IMR-90 (cell line): ENCODE measurements around the gene PRMT2. TPM values are rescaled to one million over a fixed set of nuclear protein-coding genes. Genes with fewer than 3 reads are reported as not detected.

Experiments
- ATAC-seq: fragments of 200-7000 bp; cut with Tn5 transposase; 2 replicates; pipeline ENCODE4 v1.9.1; 2020; ENCODE audit warnings: low read depth, mild to moderate bottlenecking, moderate library complexity
- BruUV-seq: library from RNA; stranded (reverse); fragments of 400-500 nt; replicated peaks from 2 replicates; lab custom pipeline; 2021; lab: Mats Ljungman, UMichigan
- CTCF ChIA-PET: fragments of 300-600 bp; formaldehyde crosslinking; extraction: SDS; loops from one replicate; lab custom pipeline; 2021; ENCODE audit warnings: antibody characterized with exemption; lab: Yijun Ruan, JAX
- POLR2A ChIA-PET: fragments of 300-600 bp; sonication (Branson Sonifier 250); formaldehyde crosslinking; loops from one replicate; lab custom pipeline; 2022; ENCODE audit warnings: antibody characterized with exemption; ENCODE audit not compliant: unreplicated experiment; lab: Charles Lee
- DNase-seq: peaks from one replicate; pipeline ENCODE4 v3.0.0; 2013
- H2AFZ ChIP-seq: replicated peaks from 2 replicates; pipeline ENCODE3; 2013; ENCODE audit warnings: low read length, mild to moderate bottlenecking; ENCODE audit not compliant: poor library complexity
- H2AK5ac ChIP-seq: 2 replicates; pipeline ENCODE4 v1.6.1; 2013; ENCODE audit warnings: low read depth, low read length, inconsistent platforms
- H2AK9ac ChIP-seq: replicated peaks from 2 replicates; pipeline ENCODE3; 2013; ENCODE audit warnings: mild to moderate bottlenecking, low read depth, low read length, moderate library complexity; ENCODE audit not compliant: poor library complexity
- H2BK120ac ChIP-seq: 2 replicates; pipeline ENCODE4 v1.6.1; 2013; ENCODE audit warnings: low read depth, low read length, inconsistent platforms
- H2BK15ac ChIP-seq: 3 replicates; pipeline ENCODE4 v1.6.1; 2013; ENCODE audit warnings: low read depth, low read length, inconsistent platforms
- H2BK20ac ChIP-seq: 2 replicates; pipeline ENCODE4 v1.6.1; 2013; ENCODE audit warnings: low read depth, mild to moderate bottlenecking, inconsistent platforms, low read length, moderate library complexity
- H2BK5ac ChIP-seq: 2 replicates; pipeline ENCODE4 v1.6.1; 2013; ENCODE audit warnings: mild to moderate bottlenecking, low read depth, low read length, inconsistent platforms; ENCODE audit not compliant: poor library complexity, severe bottlenecking
- H3K14ac ChIP-seq: replicated peaks from 2 replicates; pipeline ENCODE4 v1.6.1; 2013; ENCODE audit warnings: low read depth, low read length, inconsistent platforms
- H3K18ac ChIP-seq: 2 replicates; pipeline ENCODE4 v1.6.1; 2013; ENCODE audit warnings: low read depth, low read length, control low read depth
- H3K23ac ChIP-seq: 2 replicates; pipeline ENCODE4 v1.6.1; 2013; ENCODE audit warnings: low read depth, low read length, inconsistent platforms
- H3K27ac ChIP-seq: 2 replicates; pipeline ENCODE4 v1.5.1; 2013; ENCODE audit warnings: mild to moderate bottlenecking, control low read depth, low read length; ENCODE audit not compliant: insufficient read depth
- H3K27me3 ChIP-seq: 2 replicates; pipeline ENCODE4 v1.6.1; 2013; ENCODE audit warnings: low read length; ENCODE audit not compliant: control insufficient read depth, insufficient read depth
- H3K36me3 ChIP-seq: 2 replicates; pipeline ENCODE4 v1.6.1; 2013; ENCODE audit warnings: low read length, mixed read lengths; ENCODE audit not compliant: control insufficient read depth, insufficient read depth
- H3K4ac ChIP-seq: 2 replicates; pipeline ENCODE4 v1.6.1; 2013; ENCODE audit warnings: low read depth, low read length, inconsistent platforms
- H3K4me1 ChIP-seq: 2 replicates; pipeline ENCODE4 v1.6.1; 2013; ENCODE audit warnings: low read length, mixed read lengths; ENCODE audit not compliant: control insufficient read depth, insufficient read depth
- H3K4me2 ChIP-seq: 2 replicates; pipeline ENCODE4 v1.6.1; 2013; ENCODE audit warnings: low read depth, mild to moderate bottlenecking, control low read depth, low read length, moderate library complexity
- H3K4me3 ChIP-seq: 2 replicates; pipeline ENCODE4 v1.5.1; 2013; ENCODE audit warnings: low read depth, mild to moderate bottlenecking, control low read depth, low read length, moderate library complexity; ENCODE audit not compliant: insufficient read depth
- H3K56ac ChIP-seq: 2 replicates; pipeline ENCODE4 v1.6.1; 2013; ENCODE audit warnings: low read length, inconsistent platforms; ENCODE audit not compliant: insufficient read depth; ENCODE audit errors: extremely low read depth
- H3K79me1 ChIP-seq, 2 experiments: 2 replicates each; pipeline ENCODE4 v1.6.1; 2013; ENCODE audit warnings: low read length in 2 of 2, inconsistent platforms in 1 of 2, low read depth in 1 of 2
- H3K9ac ChIP-seq: 2 replicates; pipeline ENCODE4 v1.6.1; 2013; ENCODE audit warnings: low read depth, low read length, control low read depth
- H3K9me1 ChIP-seq: 2 replicates; pipeline ENCODE4 v1.6.1; 2013; ENCODE audit warnings: low read length, inconsistent platforms; ENCODE audit not compliant: insufficient read depth
- H3K9me3 ChIP-seq: 2 replicates; pipeline ENCODE4 v1.6.1; 2013; ENCODE audit warnings: low read length; ENCODE audit not compliant: control insufficient read depth, insufficient read depth
- H4K20me1 ChIP-seq: 2 replicates; pipeline ENCODE4 v1.6.1; 2013; ENCODE audit warnings: low read length, inconsistent platforms; ENCODE audit not compliant: insufficient read depth
- H4K5ac ChIP-seq: 2 replicates; pipeline ENCODE4 v1.6.1; 2013; ENCODE audit warnings: mild to moderate bottlenecking, low read depth, low read length, control low read depth
- H4K8ac ChIP-seq, 2 experiments: 2 replicates each; pipeline ENCODE4 v1.6.1; 2013; ENCODE audit warnings: low read depth in 2 of 2, low read length in 2 of 2, control low read depth in 1 of 2, inconsistent platforms in 1 of 2
- H4K91ac ChIP-seq: 2 replicates; pipeline ENCODE4 v1.6.1; 2013; ENCODE audit warnings: low read depth, low read length, inconsistent platforms; ENCODE audit not compliant: insufficient read depth
- BHLHE40 ChIP-seq: fragments of 150-350 bp; IDR thresholded peaks from 2 replicates; pipeline ENCODE4 v1.6.1; 2016; ENCODE audit warnings: mild to moderate bottlenecking, low read depth, low read length
- CEBPB ChIP-seq: IDR thresholded peaks from 2 replicates; pipeline ENCODE4 v1.6.1; 2012; ENCODE audit warnings: low read depth, low read length, improper control_type of control experiment
- CHD1 ChIP-seq: IDR thresholded peaks from 2 replicates; pipeline ENCODE4 v1.6.1; 2012; ENCODE audit warnings: low read depth, low read length, improper control_type of control experiment
- FOS ChIP-seq: fragments of 150-350 bp; IDR thresholded peaks from 2 replicates; pipeline ENCODE4 v1.6.1; 2016; ENCODE audit warnings: low read depth, low read length
- MAFK ChIP-seq: IDR thresholded peaks from 2 replicates; pipeline ENCODE4 v1.6.1; 2012; ENCODE audit warnings: low read depth, low read length, improper control_type of control experiment
- MAZ ChIP-seq: IDR thresholded peaks from 2 replicates; pipeline ENCODE4 v1.6.1; 2012; ENCODE audit warnings: low read depth, mild to moderate bottlenecking, low read length, improper control_type of control experiment, moderate library complexity, borderline replicate concordance
- MXI1 ChIP-seq: IDR thresholded peaks from 2 replicates; pipeline ENCODE4 v1.6.1; 2012; ENCODE audit warnings: low read depth, mild to moderate bottlenecking, low read length, moderate library complexity, borderline replicate concordance
- NFE2L2 ChIP-seq: fragments of 150-350 bp; IDR thresholded peaks from 2 replicates; pipeline ENCODE4 v1.6.1; 2016; ENCODE audit warnings: low read depth, mild to moderate bottlenecking, low read length
- POLR2A ChIP-seq: IDR thresholded peaks from 2 replicates; pipeline ENCODE4 v1.6.1; 2012; ENCODE audit warnings: mild to moderate bottlenecking, low read depth, low read length
- RAD21 ChIP-seq: IDR thresholded peaks from 2 replicates; pipeline ENCODE4 v1.6.1; 2012; ENCODE audit warnings: low read length, improper control_type of control experiment
- RCOR1 ChIP-seq: IDR thresholded peaks from 2 replicates; pipeline ENCODE4 v1.6.1; 2012; ENCODE audit warnings: mild to moderate bottlenecking, low read length, improper control_type of control experiment; ENCODE audit not compliant: insufficient replicate concordance
- RFX5 ChIP-seq: IDR thresholded peaks from 2 replicates; pipeline ENCODE4 v1.8.0; 2012; ENCODE audit warnings: low read depth, mild to moderate bottlenecking, low read length, moderate library complexity
- SMC3 ChIP-seq: fragments of 150-350 bp; IDR thresholded peaks from 2 replicates; pipeline ENCODE4 v1.6.1; 2016; ENCODE audit warnings: low read depth, mild to moderate bottlenecking, antibody characterized with exemption, low read length, moderate library complexity
- WGBS, 2 experiments: methylation state at CpG; one replicate each; pipeline versions ENCODE4 v1.1.5 to v1.1.7; 2013; ENCODE audit warnings: missing lambda C conversion rate in 2 of 2; ENCODE audit not compliant: insufficient read length in 1 of 2; ENCODE audit errors: extremely low coverage in 2 of 2; 5-methylcytosine and 5-hydroxymethylcytosine counted together
- dilution Hi-C: fragments of 300-500 bp; cut with HindIII; formaldehyde crosslinking; loops from one replicate; pipeline ENCODE4 v1.14.3; 2018; ENCODE audit warnings: low sequenced_read_pairs; ENCODE audit not compliant: unreplicated experiment
- in situ Hi-C: fragments of 300-500 bp; cut with MboI; formaldehyde crosslinking; loops from 3 replicates; pipeline ENCODE4 v1.14.3; 2019; ENCODE audit warnings: low sequenced_read_pairs, inconsistent platforms, mixed read lengths
- intact Hi-C: fragments of 100-400 bp; cut with micrococcal nuclease; formaldehyde crosslinking; loops from 2 replicates; pipeline ENCODE4 v1.10.0; 2022
- polyA plus RNA-seq, 3 experiments: library from polyadenylated mRNA; depleted of rRNA; stranded (reverse); fragments of >200 nt; gene quantifications; 2 replicates each; pipeline ENCODE4 v1.2.3, GENCODE V29; 2012; ENCODE audit warnings: low replicate concordance in 1 of 3
- total RNA-seq: library from RNA; depleted of rRNA; stranded (reverse); fragments of >200 nt; gene quantifications from 2 replicates; pipeline ENCODE4 v1.2.3, GENCODE V29; 2012
- TF ChIP-seq, protein P1 (sequence below): conservative IDR thresholded peaks from 2 replicates; pipeline ENCODE4 v1.5.1; 2012; ENCODE audit warnings: mild to moderate bottlenecking, low read depth, low read length, improper control_type of control experiment
- TF ChIP-seq, protein P2 (sequence below): fragments of 150-350 bp; IDR thresholded peaks from 2 replicates; pipeline ENCODE4 v1.6.1; 2016; ENCODE audit warnings: low read depth, mild to moderate bottlenecking, low read length, moderate library complexity, borderline replicate concordance
- TF ChIP-seq, protein P3 (sequence below): fragments of 150-350 bp; IDR thresholded peaks from 2 replicates; pipeline ENCODE4 v1.6.1; 2017; ENCODE audit warnings: mild to moderate bottlenecking, antibody characterized with exemption, low read length, low read depth

Gene PRMT2
- total and polyA plus RNA-seq, 2 of the 4 experiments (the other 2 are of a cell fraction), result 126 to 159 TPM

DNA sequence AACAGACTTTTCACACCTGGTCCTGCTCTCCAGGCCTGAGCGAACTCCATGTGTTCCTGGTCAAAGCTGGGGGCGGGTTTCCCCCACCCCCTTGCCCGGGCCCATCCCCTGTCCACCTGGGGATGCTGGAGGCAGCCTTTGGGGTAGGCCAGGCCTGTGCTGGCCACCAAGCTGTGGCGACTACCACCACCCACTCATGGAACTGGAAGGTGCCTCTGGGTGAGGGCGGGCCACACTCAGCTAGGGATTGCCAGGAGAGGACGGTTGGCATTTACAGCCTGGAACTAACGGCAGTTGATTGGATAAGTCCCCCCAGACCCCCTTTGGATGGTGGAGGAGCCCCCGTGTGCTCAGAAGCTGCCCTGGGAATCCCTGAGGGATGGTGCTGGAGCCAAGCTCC lies 38.4 kb upstream of the PRMT2 start:
- H3K14ac ChIP-seq, result no peak overlapping the region
- no peak for TF ChIP-seq CHD1
- no peak for TF ChIP-seq CEBPB
- TF ChIP-seq, protein P1, sequence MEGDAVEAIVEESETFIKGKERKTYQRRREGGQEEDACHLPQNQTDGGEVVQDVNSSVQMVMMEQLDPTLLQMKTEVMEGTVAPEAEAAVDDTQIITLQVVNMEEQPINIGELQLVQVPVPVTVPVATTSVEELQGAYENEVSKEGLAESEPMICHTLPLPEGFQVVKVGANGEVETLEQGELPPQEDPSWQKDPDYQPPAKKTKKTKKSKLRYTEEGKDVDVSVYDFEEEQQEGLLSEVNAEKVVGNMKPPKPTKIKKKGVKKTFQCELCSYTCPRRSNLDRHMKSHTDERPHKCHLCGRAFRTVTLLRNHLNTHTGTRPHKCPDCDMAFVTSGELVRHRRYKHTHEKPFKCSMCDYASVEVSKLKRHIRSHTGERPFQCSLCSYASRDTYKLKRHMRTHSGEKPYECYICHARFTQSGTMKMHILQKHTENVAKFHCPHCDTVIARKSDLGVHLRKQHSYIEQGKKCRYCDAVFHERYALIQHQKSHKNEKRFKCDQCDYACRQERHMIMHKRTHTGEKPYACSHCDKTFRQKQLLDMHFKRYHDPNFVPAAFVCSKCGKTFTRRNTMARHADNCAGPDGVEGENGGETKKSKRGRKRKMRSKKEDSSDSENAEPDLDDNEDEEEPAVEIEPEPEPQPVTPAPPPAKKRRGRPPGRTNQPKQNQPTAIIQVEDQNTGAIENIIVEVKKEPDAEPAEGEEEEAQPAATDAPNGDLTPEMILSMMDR, result no peak
- TF ChIP-seq RAD21, result no peak
- TF ChIP-seq RFX5, result no peak
- TF ChIP-seq FOS, result no peak
- TF ChIP-seq, protein P2, sequence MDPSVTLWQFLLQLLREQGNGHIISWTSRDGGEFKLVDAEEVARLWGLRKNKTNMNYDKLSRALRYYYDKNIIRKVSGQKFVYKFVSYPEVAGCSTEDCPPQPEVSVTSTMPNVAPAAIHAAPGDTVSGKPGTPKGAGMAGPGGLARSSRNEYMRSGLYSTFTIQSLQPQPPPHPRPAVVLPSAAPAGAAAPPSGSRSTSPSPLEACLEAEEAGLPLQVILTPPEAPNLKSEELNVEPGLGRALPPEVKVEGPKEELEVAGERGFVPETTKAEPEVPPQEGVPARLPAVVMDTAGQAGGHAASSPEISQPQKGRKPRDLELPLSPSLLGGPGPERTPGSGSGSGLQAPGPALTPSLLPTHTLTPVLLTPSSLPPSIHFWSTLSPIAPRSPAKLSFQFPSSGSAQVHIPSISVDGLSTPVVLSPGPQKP, result no peak
- no peak for TF ChIP-seq SMC3
- TF ChIP-seq RCOR1, result no peak
- TF ChIP-seq MXI1, result no peak
- TF ChIP-seq POLR2A, result no peak
- no peak for TF ChIP-seq MAFK
- TF ChIP-seq NFE2L2, result no peak
- TF ChIP-seq MAZ, result no peak
- no peak for TF ChIP-seq BHLHE40
- TF ChIP-seq, protein P3, sequence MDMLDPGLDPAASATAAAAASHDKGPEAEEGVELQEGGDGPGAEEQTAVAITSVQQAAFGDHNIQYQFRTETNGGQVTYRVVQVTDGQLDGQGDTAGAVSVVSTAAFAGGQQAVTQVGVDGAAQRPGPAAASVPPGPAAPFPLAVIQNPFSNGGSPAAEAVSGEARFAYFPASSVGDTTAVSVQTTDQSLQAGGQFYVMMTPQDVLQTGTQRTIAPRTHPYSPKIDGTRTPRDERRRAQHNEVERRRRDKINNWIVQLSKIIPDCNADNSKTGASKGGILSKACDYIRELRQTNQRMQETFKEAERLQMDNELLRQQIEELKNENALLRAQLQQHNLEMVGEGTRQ, result no peak
- H4K5ac ChIP-seq, result no peak overlapping the region
- no peak overlapping the region for H3K56ac ChIP-seq
- no peak overlapping the region for H2BK20ac ChIP-seq
- H4K20me1 ChIP-seq, result no peaks in the 10 kb centered on the region
- H2BK120ac ChIP-seq, result no peak overlapping the region
- peaks cover 6% of the 10 kb centered on the region for H3K4me1 ChIP-seq
- H3K9ac ChIP-seq, result no peak overlapping the region
- H3K79me1 ChIP-seq, result no peaks in the 10 kb centered on the region
- H2BK15ac ChIP-seq, result no peak overlapping the region
- H4K8ac ChIP-seq, result no peak overlapping the region
- intact Hi-C loops (no loop called here), dilution Hi-C loops (no loop called here), in situ Hi-C loops (no loop called here)
- no peak overlapping the region for H2BK5ac ChIP-seq
- H3K9me3 ChIP-seq, result peaks cover 11% of the 10 kb centered on the region
- peaks cover 8% of the 10 kb centered on the region; the same call in 1 of the 2 replicates for H3K9me1 ChIP-seq
- ATAC-seq, result no peak
- POLR2A ChIA-PET, result no interaction called here
- H3K23ac ChIP-seq, result no peak overlapping the region
- CTCF ChIA-PET, result no interaction called here
- H2AK9ac ChIP-seq, result no peak overlapping the region
- H3K4ac ChIP-seq, result no peak overlapping the region
- no CpG with 5 or more reads among the region's 8 CpGs for WGBS, 2 experiments
- H3K4me2 ChIP-seq, result no peak overlapping the region
- H2AFZ ChIP-seq, result no peak overlapping the region
- no peaks in the 10 kb centered on the region for H3K27me3 ChIP-seq
- DNase-seq, result no peak
- no peak overlapping the region for H2AK5ac ChIP-seq
- no peak overlapping the region for H3K18ac ChIP-seq
- H3K36me3 ChIP-seq, result no peaks in the 10 kb centered on the region
- BruUV-seq, result no TSS peak
- H4K91ac ChIP-seq, result no peak overlapping the region
- H3K27ac ChIP-seq, result no peak overlapping the region
- no peak overlapping the region for H3K4me3 ChIP-seq
